ENCODE data around the gene KCNJ5.

KCNJ5 gene

DNA sequence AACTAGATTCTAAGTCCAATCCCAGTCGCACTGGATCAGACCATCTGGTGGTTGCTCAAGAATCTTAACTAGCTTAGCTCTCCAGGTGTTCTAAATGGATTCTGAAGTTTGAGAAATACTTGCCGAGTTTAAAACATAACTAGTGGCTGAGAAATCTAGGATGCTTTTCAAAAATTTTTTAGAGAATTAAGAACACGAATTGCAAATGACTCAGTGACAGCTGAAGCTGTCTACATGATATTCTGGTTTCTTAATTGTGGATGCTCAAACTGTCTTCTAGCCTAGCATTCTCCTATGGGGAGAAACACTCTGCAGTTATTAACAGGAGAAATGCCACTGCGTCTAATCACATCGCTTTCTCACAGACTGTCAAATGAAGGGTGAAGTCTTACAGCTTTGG lies 71.7 kb downstream of the KCNJ5 start:
- no peak for DNase-seq

DNA sequence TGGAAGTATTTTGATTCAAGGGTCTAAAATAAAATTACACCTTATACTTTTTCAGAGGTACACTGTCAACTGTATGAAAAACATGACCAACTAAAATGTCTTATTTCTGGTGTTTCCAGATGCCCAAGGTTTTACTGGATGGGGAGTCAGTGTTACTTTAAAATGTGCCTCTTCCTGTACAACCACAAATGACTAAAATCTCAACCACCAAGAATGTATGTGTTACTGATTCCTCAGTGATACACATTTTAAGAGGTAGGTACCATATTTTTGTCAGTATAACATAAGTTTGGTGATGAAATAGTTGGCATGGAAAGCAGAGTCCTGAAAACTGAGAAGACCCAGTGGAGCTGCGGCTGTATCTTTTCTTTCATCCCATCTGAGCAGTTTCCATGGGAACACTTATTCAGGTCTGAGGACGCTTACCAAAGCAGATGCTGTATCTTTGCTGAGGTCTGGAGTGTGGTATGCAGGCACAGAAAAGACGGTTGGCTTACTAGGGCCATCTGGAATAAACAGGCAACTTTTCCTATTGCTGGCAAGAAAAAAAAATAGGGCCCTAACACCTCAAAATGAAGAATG lies 72.7 kb downstream of the KCNJ5 start:
- peak; percentile 59 for DNase-seq

DNA sequence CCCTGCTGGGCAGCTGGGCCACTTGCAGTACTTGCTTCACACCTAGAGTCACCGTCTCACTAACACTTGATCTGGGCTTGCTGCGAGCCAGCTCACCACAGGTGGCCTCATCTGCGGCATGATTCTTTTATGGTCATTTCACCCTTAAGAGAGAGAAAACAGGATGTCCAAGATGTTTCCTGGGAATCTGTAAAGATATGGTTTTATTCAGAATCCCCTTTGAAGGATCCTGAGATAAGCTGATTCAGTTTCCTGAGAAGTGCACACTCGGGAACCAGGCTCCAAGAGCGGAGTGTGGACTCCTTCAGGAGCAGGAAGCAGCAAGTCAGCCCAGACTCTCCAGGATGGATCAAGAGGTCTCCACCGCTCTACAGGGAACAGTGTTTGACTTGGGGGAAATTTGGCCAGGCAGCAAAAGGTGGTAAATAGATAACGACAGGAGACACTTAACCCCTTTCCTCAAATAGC lies 73.3 kb downstream of the KCNJ5 start:
- DNase-seq, result no peak

DNA sequence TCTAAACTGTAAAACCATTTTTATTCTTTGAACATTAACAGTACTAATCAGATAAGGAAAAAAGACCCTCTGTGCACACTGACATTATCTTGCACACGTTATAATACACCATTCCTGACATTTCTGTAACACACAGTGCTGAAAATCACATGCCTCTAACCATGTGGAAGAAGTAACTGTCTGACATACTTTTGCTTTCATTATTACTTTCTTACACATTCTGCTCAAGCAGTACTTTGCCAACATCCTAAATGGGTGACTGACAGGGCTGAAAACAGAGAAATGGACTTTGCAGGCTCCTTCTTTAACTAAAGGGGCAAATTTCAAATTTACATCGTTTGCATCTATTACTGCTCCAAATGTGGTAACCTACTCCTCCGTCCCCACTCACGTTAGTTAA lies 74.3 kb downstream of the KCNJ5 start:
- no peak for DNase-seq

DNA sequence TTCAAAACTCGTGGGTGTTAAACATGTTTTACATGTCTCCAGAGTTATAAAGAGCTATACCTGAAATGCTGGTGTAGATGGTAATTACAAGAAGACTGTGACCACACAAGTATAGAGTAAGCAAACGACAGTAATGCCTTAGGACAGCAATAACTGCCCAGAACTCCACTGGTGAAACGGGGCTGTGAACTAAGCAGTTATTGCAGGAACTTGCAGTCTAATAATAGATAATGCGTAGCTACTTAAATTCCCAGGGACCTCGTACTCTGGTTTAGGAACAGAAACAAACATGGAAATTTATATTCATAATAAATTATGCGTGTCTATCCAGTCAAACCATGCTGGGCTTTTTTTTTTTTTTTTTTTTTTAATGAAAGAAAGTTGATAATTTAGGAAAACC lies 76.4 kb downstream of the KCNJ5 start:
- DNase-seq, result no peak

DNA sequence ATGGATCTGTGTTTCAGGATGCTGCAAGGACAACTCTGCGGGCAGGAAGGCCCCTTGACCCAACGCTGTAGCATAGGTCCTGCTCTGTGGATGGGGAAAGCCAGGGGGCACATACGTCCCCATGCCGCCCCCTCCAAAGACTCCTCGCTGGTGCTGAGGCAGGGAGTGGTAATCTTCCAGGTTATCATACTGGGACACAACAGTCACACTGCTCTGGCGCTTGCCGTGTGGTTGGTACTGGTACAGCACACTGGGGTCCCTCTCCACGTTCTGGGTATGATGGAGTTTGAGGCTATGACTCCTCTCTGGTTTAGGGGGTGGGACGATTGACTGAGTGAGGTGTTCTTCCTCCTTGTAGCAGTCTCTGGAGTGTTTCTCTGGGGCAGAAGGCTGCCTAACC lies 77.8 kb downstream of the KCNJ5 start:
- no peak for DNase-seq
